Right ventricle myocardium superior (tissue), 1 donor: ENCODE measurements around the gene LRRC1. TPM values are rescaled to one million over a fixed set of nuclear protein-coding genes. Genes with fewer than 3 reads are reported as not detected.
A peak's percentile ranks its signal among the peaks of the same experiment; 100 is the strongest.

Source experiments
- ATAC-seq: fragments of 200-7000 bp; cut with Tn5 transposase; one replicate; pipeline ENCODE4 v1.9.1; 2020; ENCODE audit warnings: mild to moderate bottlenecking; ENCODE audit not compliant: poor library complexity
- DNase-seq: peaks from one replicate; pipeline ENCODE4 v3.0.0-alpha.2; 2020
- intact Hi-C: fragments of 100-400 bp; cut with DNase I; formaldehyde crosslinking; loops from one replicate; pipeline ENCODE4 v1.11.2; 2022
- total RNA-seq: library from RNA; stranded (reverse); fragmentation: NEBNext Ultra II Directional; extraction: Animal tissue kit (Norgen Biotek cat#: 25700); gene quantifications from one replicate; pipeline ENCODE4 v1.2.1, GENCODE V29; 2021
- donor health status: DM: no; HTN: yes; CAD: no; lungs with severe emphysema.

The LRRC1 gene
- total RNA-seq, 1 donor from 2014 or later, result 1.8 TPM

GRCh38 chr6:53808302-53808881 lies 13.6 kb downstream of the LRRC1 start:
- DNase-seq (no peak), ATAC-seq (no peak)
- intact Hi-C loops, result no loop called here

- DNase-seq (no peak), ATAC-seq (no peak)
- intact Hi-C loops, result no loop called here
These were observed 14.9 kb downstream of the LRRC1 start for GRCh38 chr6:53809691-53810090.

- ATAC-seq (peak; percentile 40), DNase-seq (no peak)
- intact Hi-C loops, result no loop called here
These were observed 16.3 kb downstream of the LRRC1 start for GRCh38 chr6:53811082-53811481.

- DNase-seq (no peak), ATAC-seq (no peak)
- intact Hi-C loops, result no loop called here
These were observed 16.9 kb downstream of the LRRC1 start for GRCh38 chr6:53811746-53812145.

GRCh38 chr6:53813096-53813495 lies 18.3 kb downstream of the LRRC1 start:
- intact Hi-C loops, result no loop called here
- ATAC-seq, result peak; percentile 30

GRCh38 chr6:53813801-53814200 lies 19.0 kb downstream of the LRRC1 start:
- intact Hi-C loops, result no loop called here
- ATAC-seq, result no peak

More at GRCh38 chr6:53813096-53813495, 18.3 kb downstream of the LRRC1 start:
- no peak for DNase-seq

GRCh38 chr6:53814353-53814752 lies 19.5 kb downstream of the LRRC1 start:
- DNase-seq (no peak), ATAC-seq (no peak)
- intact Hi-C loops, result no loop called here

More at GRCh38 chr6:53813801-53814200, 19.0 kb downstream of the LRRC1 start:
- no peak for DNase-seq

- DNase-seq, result no peak
- intact Hi-C loops, result no loop called here
- ATAC-seq, result no peak
These were observed 20.7 kb downstream of the LRRC1 start for GRCh38 chr6:53815381-53816119.

- intact Hi-C loops, result no loop called here
- no peak for DNase-seq
- no peak for ATAC-seq
These were observed 24.2 kb downstream of the LRRC1 start for GRCh38 chr6:53818858-53819609.

- no peak for ATAC-seq
- intact Hi-C loops, result no loop called here
These were observed 27.8 kb downstream of the LRRC1 start for GRCh38 chr6:53822401-53823125.

GRCh38 chr6:53824714-53825113 lies 29.9 kb downstream of the LRRC1 start:
- DNase-seq, result no peak
- intact Hi-C loops, result no loop called here
- no peak for ATAC-seq

More at GRCh38 chr6:53822401-53823125, 27.8 kb downstream of the LRRC1 start:
- DNase-seq, result no peak

- DNase-seq (no peak), ATAC-seq (no peak)
- intact Hi-C loops, result no loop called here
These were observed 30.9 kb downstream of the LRRC1 start for GRCh38 chr6:53825532-53826321.

GRCh38 chr6:53827531-53827930 lies 32.7 kb downstream of the LRRC1 start:
- DNase-seq, result no peak
- intact Hi-C loops, result no loop called here

GRCh38 chr6:53828215-53828614 lies 33.4 kb downstream of the LRRC1 start:
- intact Hi-C loops, result no loop called here
- no peak for ATAC-seq
- DNase-seq, result no peak

More at GRCh38 chr6:53827531-53827930, 32.7 kb downstream of the LRRC1 start:
- ATAC-seq, result no peak

GRCh38 chr6:53828966-53829697 lies 34.3 kb downstream of the LRRC1 start:
- ATAC-seq, result no peak
- intact Hi-C loops, result no loop called here
- DNase-seq, result no peak

- intact Hi-C loops, result no loop called here
- ATAC-seq, result no peak
- no peak for DNase-seq
These were observed 35.0 kb downstream of the LRRC1 start for GRCh38 chr6:53829698-53830221.

- DNase-seq, result no peak
- ATAC-seq, result no peak
- intact Hi-C loops, result no loop called here
These were observed 35.6 kb downstream of the LRRC1 start for GRCh38 chr6:53830366-53830765.
